GM12878 (cell line): ENCODE measurements around the gene HPGD. TPM values are rescaled to one million over a fixed set of nuclear protein-coding genes. Genes with fewer than 3 reads are reported as not detected.

Experiments used
- ATF7 ChIP-seq: fragments of 450-650 bp; IDR thresholded peaks from 2 replicates; pipeline ENCODE4 v1.6.1; 2016; ENCODE audit warnings: low read depth, mild to moderate bottlenecking
- BCLAF1 ChIP-seq: fragments of 450-650 bp; IDR thresholded peaks from 2 replicates; pipeline ENCODE4 v1.6.1; 2017; ENCODE audit warnings: antibody characterized with exemption, mild to moderate bottlenecking, moderate library complexity
- CBX5 ChIP-seq: sonication (generic); IDR thresholded peaks from 2 replicates; pipeline ENCODE4 v1.6.1; 2016; ENCODE audit warnings: low read depth, moderate library complexity, mild to moderate bottlenecking, inconsistent platforms
- EED ChIP-seq: sonication (generic); IDR thresholded peaks from 2 replicates; pipeline ENCODE4 v1.6.1; 2016; ENCODE audit warnings: antibody characterized with exemption, low read depth
- EGR1 ChIP-seq, 2 experiments: IDR thresholded peaks; 1 replicate in 1 of 2; 2 replicates in 1 of 2; pipeline ENCODE4 v1.6.1; 2011 to 2012; ENCODE audit warnings: low read depth in 2 of 2, low read length in 2 of 2, borderline replicate concordance in 1 of 2, mild to moderate bottlenecking in 1 of 2, moderate library complexity in 1 of 2
- EZH2 ChIP-seq: IDR thresholded peaks from 2 replicates; pipeline ENCODE4 v1.6.1; 2012; ENCODE audit warnings: low read depth, mild to moderate bottlenecking, control low read depth, inconsistent platforms, low read length, borderline replicate concordance; ENCODE audit not compliant: control insufficient read depth
- HCFC1 ChIP-seq: fragments of 150-350 bp; IDR thresholded peaks from 2 replicates; pipeline ENCODE4 v1.6.1; 2014; ENCODE audit warnings: low read length
- JUND ChIP-seq: IDR thresholded peaks from 2 replicates; pipeline ENCODE4 v1.6.1; 2012; ENCODE audit warnings: low read depth, mild to moderate bottlenecking, low read length, improper control_type of control experiment, moderate library complexity
- MEF2B ChIP-seq: fragments of 450-650 bp; IDR thresholded peaks from 2 replicates; pipeline ENCODE4 v1.6.1; 2018; ENCODE audit warnings: mild to moderate bottlenecking, moderate library complexity; ENCODE audit not compliant: partially characterized antibody, poor library complexity, severe bottlenecking
- MTA2 ChIP-seq: fragments of 450-650 bp; IDR thresholded peaks from 2 replicates; pipeline ENCODE4 v1.6.1; 2016; ENCODE audit warnings: low read depth, mild to moderate bottlenecking, moderate library complexity
- MTA3 ChIP-seq: IDR thresholded peaks from 2 replicates; pipeline ENCODE4 v1.6.1; 2012; ENCODE audit warnings: low read length, inconsistent platforms, borderline replicate concordance
- MYB ChIP-seq: fragments of 150-350 bp; IDR thresholded peaks from 2 replicates; pipeline ENCODE4 v1.6.1; 2014; ENCODE audit warnings: mild to moderate bottlenecking, low read depth, low read length, borderline replicate concordance
- NFIC ChIP-seq: IDR thresholded peaks from 2 replicates; pipeline ENCODE4 v1.6.1; 2012; ENCODE audit warnings: low read depth, mild to moderate bottlenecking, inconsistent platforms, low read length, moderate library complexity
- NFXL1 ChIP-seq: fragments of 450-650 bp; IDR thresholded peaks from 2 replicates; pipeline ENCODE4 v1.6.1; 2017; ENCODE audit warnings: antibody characterized with exemption, mild to moderate bottlenecking, borderline replicate concordance
- POU2F2 ChIP-seq: IDR thresholded peaks from 3 replicates; pipeline ENCODE4 v1.6.1; 2011; ENCODE audit warnings: low read depth, mild to moderate bottlenecking, low read length, borderline replicate concordance
- RAD21 ChIP-seq: IDR thresholded peaks from 2 replicates; pipeline ENCODE4 v1.6.1; 2011; ENCODE audit warnings: mild to moderate bottlenecking, low read depth, low read length, moderate library complexity; ENCODE audit not compliant: insufficient read depth
- RBBP5 ChIP-seq: fragments of 200-600 bp; sonication (generic); conservative IDR thresholded peaks from 2 replicates; pipeline ENCODE4 v1.6.1; 2016
- RELA ChIP-seq: fragments of 450-650 bp; IDR thresholded peaks from 2 replicates; pipeline ENCODE4 v1.8.0; 2014; ENCODE audit warnings: borderline replicate concordance; ENCODE audit not compliant: partially characterized antibody
- RFX5 ChIP-seq: IDR thresholded peaks from 2 replicates; pipeline ENCODE4 v1.6.1; 2011; ENCODE audit warnings: low read depth, low read length, improper control_type of control experiment
- SMC3 ChIP-seq: IDR thresholded peaks from 2 replicates; pipeline ENCODE4 v1.6.1; 2011; ENCODE audit warnings: low read length, improper control_type of control experiment, borderline replicate concordance
- SREBF1 ChIP-seq: IDR thresholded peaks from 2 replicates; pipeline ENCODE4 v1.6.1; 2012; ENCODE audit warnings: mild to moderate bottlenecking, low read length
- SUZ12 ChIP-seq: fragments of 200-600 bp; sonication (generic); IDR thresholded peaks from one replicate; pipeline ENCODE4 v1.6.1; 2018; ENCODE audit warnings: antibody characterized with exemption, mild to moderate bottlenecking; ENCODE audit not compliant: unreplicated experiment
- WRNIP1 ChIP-seq: IDR thresholded peaks from 2 replicates; pipeline ENCODE4 v1.6.1; 2011; ENCODE audit warnings: low read depth, low read length, improper control_type of control experiment, borderline replicate concordance
- ZNF24 ChIP-seq: fragments of 450-650 bp; IDR thresholded peaks from 2 replicates; pipeline ENCODE4 v1.6.1; 2017; ENCODE audit warnings: antibody characterized with exemption, mild to moderate bottlenecking
- polyA plus RNA-seq, 11 experiments: library from polyadenylated mRNA; depleted of rRNA in 4 of 11; unstranded in 6 of 11; stranded (reverse) in 5 of 11; fragments of >200 nt; fragmentation: Nextera tagmentation in 4 of 11; fragmentation: Illumina TruSeq in 1 of 11; extraction: Ambion mirVana in 4 of 11; extraction: Trizol in 1 of 11; gene quantifications; 1 replicate in 1 of 11; 2 replicates in 10 of 11; pipeline versions ENCODE4 v1.2.1 to v1.2.3, GENCODE V29; 2011 to 2016; ENCODE audit warnings: inconsistent platforms in 2 of 11, missing spikeins in 2 of 11, low read depth in 1 of 11
- total RNA-seq, 4 experiments: library from RNA; depleted of rRNA in 3 of 4; stranded (reverse); fragments of >200 nt in 3 of 4; fragmentation: Illumina TruSeq in 1 of 4; extraction: Trizol in 1 of 4; gene quantifications; 2 replicates each; pipeline versions ENCODE4 v1.2.1 to v1.2.3, GENCODE V29; 2013 to 2021
- TF ChIP-seq, protein P1 (sequence below): fragments of 450-650 bp; IDR thresholded peaks from 2 replicates; pipeline ENCODE4 v1.6.1; 2017; ENCODE audit warnings: low read depth, mild to moderate bottlenecking, moderate library complexity

The HPGD gene
- total and polyA plus RNA-seq, 10 of the 15 experiments (the other 5 are each of a cell fraction or from before 2014, with no cell fraction given) = 0.07 to 0.41 (median 0.24) TPM; not detected in 7

DNA sequence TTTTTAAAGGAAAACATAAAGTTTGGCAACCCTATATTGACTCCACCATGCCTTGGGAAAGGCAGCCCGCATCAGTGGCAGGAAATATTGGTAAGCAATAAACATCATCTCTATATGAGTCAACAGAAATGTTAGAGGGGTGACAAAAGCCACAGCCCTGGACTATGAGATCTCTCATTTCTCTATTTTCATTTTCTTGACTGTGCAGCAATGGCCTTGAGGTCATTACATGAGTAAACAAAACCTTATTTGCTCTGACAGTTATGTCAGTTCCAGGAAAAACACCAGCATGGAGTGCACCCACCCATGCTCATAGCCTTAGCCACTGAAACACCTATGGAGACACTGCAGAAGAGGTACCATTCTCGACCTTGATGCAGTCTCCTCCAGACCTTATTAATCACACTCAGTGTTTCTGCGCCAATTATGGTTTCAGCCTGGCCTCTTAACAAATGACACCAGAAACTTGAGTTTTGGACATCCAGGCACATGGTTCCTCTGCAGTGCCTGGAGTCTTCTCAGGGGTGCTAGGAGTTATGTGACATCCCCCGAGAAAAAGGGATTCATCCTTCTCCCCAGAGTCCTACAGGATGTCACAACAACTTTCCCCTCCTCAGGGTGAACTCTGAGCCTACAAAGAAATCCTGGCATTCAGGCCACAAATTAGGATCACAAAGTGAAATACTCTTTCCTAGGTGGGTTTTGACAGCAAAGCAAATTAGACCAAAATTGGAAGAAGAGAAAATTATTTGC lies 16.0 kb upstream of the HPGD start (continued):
- TF ChIP-seq SREBF1 = 0 out of 2 replicates have a peak, but pooled peaks have one; percentile 24
- no peak for TF ChIP-seq WRNIP1
- TF ChIP-seq MTA3 = no peak; the same call in 1 of the 2 replicates
- TF ChIP-seq EED = peak; percentile 69; the same call in 1 of the 2 replicates
- no peak for TF ChIP-seq SUZ12
- no peak for TF ChIP-seq BCLAF1
- peak; percentile 40; the same call in 1 of the 2 replicates for TF ChIP-seq JUND
- TF ChIP-seq NFIC = peak; percentile 82
- TF ChIP-seq MTA2 = peak; percentile 90
- TF ChIP-seq RAD21 = no peak
- no peak for TF ChIP-seq RFX5
- no peak for TF ChIP-seq NFXL1
- no peak for TF ChIP-seq MYB
- peak; percentile 64; the same call in 1 of the 2 replicates for TF ChIP-seq CBX5
- TF ChIP-seq RBBP5 = no peak
- TF ChIP-seq HCFC1 = no peak
- no peak for TF ChIP-seq MEF2B
- no peak for TF ChIP-seq ZNF24
- TF ChIP-seq, protein P1, sequence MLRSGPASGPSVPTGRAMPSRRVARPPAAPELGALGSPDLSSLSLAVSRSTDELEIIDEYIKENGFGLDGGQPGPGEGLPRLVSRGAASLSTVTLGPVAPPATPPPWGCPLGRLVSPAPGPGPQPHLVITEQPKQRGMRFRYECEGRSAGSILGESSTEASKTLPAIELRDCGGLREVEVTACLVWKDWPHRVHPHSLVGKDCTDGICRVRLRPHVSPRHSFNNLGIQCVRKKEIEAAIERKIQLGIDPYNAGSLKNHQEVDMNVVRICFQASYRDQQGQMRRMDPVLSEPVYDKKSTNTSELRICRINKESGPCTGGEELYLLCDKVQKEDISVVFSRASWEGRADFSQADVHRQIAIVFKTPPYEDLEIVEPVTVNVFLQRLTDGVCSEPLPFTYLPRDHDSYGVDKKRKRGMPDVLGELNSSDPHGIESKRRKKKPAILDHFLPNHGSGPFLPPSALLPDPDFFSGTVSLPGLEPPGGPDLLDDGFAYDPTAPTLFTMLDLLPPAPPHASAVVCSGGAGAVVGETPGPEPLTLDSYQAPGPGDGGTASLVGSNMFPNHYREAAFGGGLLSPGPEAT = peak; percentile 76; the same call in 1 of the 2 replicates
- TF ChIP-seq EGR1 (IDR thresholded peaks at IDR 0.05; ENCODE audit: borderline replicate concordance in 1 of 2, low read depth in 2 of 2, low read length in 2 of 2) = no peak
- no peak for TF ChIP-seq EZH2
- TF ChIP-seq ATF7 = peak; percentile 86
- TF ChIP-seq RELA = no peak
- TF ChIP-seq SMC3 = no peak; the same call in 1 of the 2 replicates
- TF ChIP-seq POU2F2 = no peak
